SK-N-SH (cell line): Measurements from ENCODE around the gene NAV2. TPM values are rescaled to one million over a fixed set of nuclear protein-coding genes. Genes with fewer than 3 reads are reported as not detected.

Experiments
- CTCF ChIA-PET: fragments of 300-600, 350-600 bp; formaldehyde crosslinking; extraction: SDS; loops from one replicate; lab custom pipeline; 2021; lab: Yijun Ruan, JAX
- POLR2A ChIA-PET: fragments of 350-600 bp; sonication (Branson Sonifier 250); formaldehyde crosslinking; extraction: SDS; loops from one replicate; lab custom pipeline; 2020; ENCODE audit warnings: antibody characterized with exemption, inconsistent platforms; lab: Yijun Ruan, JAX
- DNase-seq: peaks from one replicate; pipeline ENCODE4 v3.0.0; 2012
- H2AFZ ChIP-seq: fragments of 200-600 bp; sonication (generic); 2 replicates; pipeline ENCODE4 v1.8.1; 2016; ENCODE audit warnings: antibody characterized with exemption, mild to moderate bottlenecking, low read depth
- H3F3A ChIP-seq: fragments of 200-600 bp; sonication (generic); replicated peaks from 2 replicates; pipeline ENCODE3; 2016; ENCODE audit warnings: antibody characterized with exemption, mild to moderate bottlenecking; ENCODE audit not compliant: insufficient read depth
- H3K27ac ChIP-seq, 2 experiments: fragments of 200-500 bp in 1 of 2; fragments of 200-600 bp in 1 of 2; sonication (Bioruptor generic) in 1 of 2; sonication (generic), shearing (Covaris generic) in 1 of 2; 2 replicates each; pipeline versions ENCODE4 v1.5.1 to v1.6.1; 2014 to 2016; ENCODE audit warnings: low read depth in 2 of 2, inconsistent platforms in 1 of 2, low read length in 1 of 2, mild to moderate bottlenecking in 1 of 2, mixed read lengths in 1 of 2
- H3K27me3 ChIP-seq: fragments of 200-600 bp; sonication (generic), shearing (Covaris generic); 2 replicates; pipeline ENCODE4 v1.6.1; 2016; ENCODE audit warnings: mixed run types; ENCODE audit not compliant: insufficient read depth
- H3K36me3 ChIP-seq, 2 experiments: fragments of 200-500 bp in 1 of 2; fragments of 200-600 bp in 1 of 2; sonication (Bioruptor generic) in 1 of 2; sonication (generic) in 1 of 2; replicated peaks in 1 of 2; 2 replicates each; pipeline versions ENCODE3 to v1.5.1; 2014 to 2016; ENCODE audit warnings: low read length in 1 of 2, mild to moderate bottlenecking in 1 of 2; ENCODE audit not compliant: insufficient read depth in 2 of 2, control insufficient read depth in 1 of 2
- H3K4me1 ChIP-seq, 2 experiments: fragments of 200-500 bp in 1 of 2; fragments of 200-600 bp in 1 of 2; sonication (Bioruptor generic) in 1 of 2; sonication (generic), shearing (Covaris generic) in 1 of 2; 2 replicates each; pipeline versions ENCODE4 v1.5.1 to v1.6.1; 2014 to 2016; ENCODE audit warnings: low read depth in 1 of 2, low read length in 1 of 2, mixed run types in 1 of 2; ENCODE audit not compliant: insufficient read depth in 2 of 2, control insufficient read depth in 1 of 2
- H3K4me2 ChIP-seq: fragments of 200-600 bp; sonication (generic), shearing (Covaris generic); 2 replicates; pipeline ENCODE4 v1.6.1; 2017; ENCODE audit warnings: mixed run types
- H3K4me3 ChIP-seq, 2 experiments: fragments of 200-500 bp in 1 of 2; fragments of 200-600 bp in 1 of 2; sonication (Bioruptor generic) in 1 of 2; sonication (generic), shearing (Covaris generic) in 1 of 2; 2 replicates each; pipeline versions ENCODE4 v1.5.1 to v1.8.1; 2014 to 2016; ENCODE audit warnings: low read depth in 2 of 2, inconsistent platforms in 1 of 2, low read length in 1 of 2, mild to moderate bottlenecking in 1 of 2, mixed read lengths in 1 of 2, moderate library complexity in 1 of 2
- H3K79me2 ChIP-seq: fragments of 200-600 bp; sonication (generic); 2 replicates; pipeline ENCODE4 v1.8.1; 2017; ENCODE audit warnings: mild to moderate bottlenecking; ENCODE audit not compliant: insufficient read depth
- H3K9ac ChIP-seq: fragments of 200-600 bp; sonication (generic); 2 replicates; pipeline ENCODE4 v1.6.1; 2017; ENCODE audit warnings: mixed run types
- H3K9me2 ChIP-seq: fragments of 200-600 bp; sonication (generic); 2 replicates; pipeline ENCODE4 v1.6.1; 2017; ENCODE audit warnings: mixed run types
- H3K9me3 ChIP-seq: fragments of 200-600 bp; sonication (generic); 2 replicates; pipeline ENCODE4 v1.6.1; 2017; ENCODE audit warnings: mixed run types, mild to moderate bottlenecking, moderate library complexity
- H4K20me1 ChIP-seq: fragments of 200-600 bp; sonication (generic); 2 replicates; pipeline ENCODE4 v1.6.1; 2017; ENCODE audit warnings: mild to moderate bottlenecking, mixed run types; ENCODE audit not compliant: insufficient read depth
- CTCF ChIP-seq: fragments of 200-600 bp; sonication (generic); IDR thresholded peaks from 2 replicates; pipeline ENCODE4 v1.6.1; 2017; ENCODE audit warnings: antibody characterized with exemption, mild to moderate bottlenecking, moderate library complexity
- FOXM1 ChIP-seq: IDR thresholded peaks from 2 replicates; pipeline ENCODE4 v1.4.0; 2012; ENCODE audit warnings: low read depth, mild to moderate bottlenecking
- GATA2 ChIP-seq: sonication (generic); formaldehyde crosslinking; IDR thresholded peaks from 2 replicates; pipeline ENCODE4 v1.5.0; 2020; ENCODE audit warnings: mild to moderate bottlenecking, missing genetic modification reagents
- MEF2A ChIP-seq: IDR thresholded peaks from 2 replicates; pipeline ENCODE4 v1.4.0; 2012; ENCODE audit warnings: low read depth, borderline replicate concordance
- MXI1 ChIP-seq: IDR thresholded peaks from 2 replicates; pipeline ENCODE4 v1.6.1; 2012; ENCODE audit warnings: mild to moderate bottlenecking, low read depth, low read length, improper control_type of control experiment
- PBX3 ChIP-seq: IDR thresholded peaks from 2 replicates; pipeline ENCODE4; 2012
- POLR2AphosphoS5 ChIP-seq: IDR thresholded peaks from 2 replicates; pipeline ENCODE4 v1.6.1; 2012; ENCODE audit warnings: low read depth, low read length
- RAD21 ChIP-seq: IDR thresholded peaks from 2 replicates; pipeline ENCODE4 v1.6.1; 2012; ENCODE audit warnings: mild to moderate bottlenecking, low read length
- RCOR1 ChIP-seq: fragments of 150-350 bp; IDR thresholded peaks from 2 replicates; pipeline ENCODE4 v1.6.1; 2017; ENCODE audit warnings: antibody characterized with exemption, low read length
- SIN3A ChIP-seq: IDR thresholded peaks from 2 replicates; pipeline ENCODE4 v1.6.1; 2012; ENCODE audit warnings: low read depth, mild to moderate bottlenecking, low read length, moderate library complexity, borderline replicate concordance
- SMC3 ChIP-seq: IDR thresholded peaks from 2 replicates; pipeline ENCODE4 v1.6.1; 2012; ENCODE audit warnings: low read depth, low read length, improper control_type of control experiment
- USF1 ChIP-seq: IDR thresholded peaks from 2 replicates; pipeline ENCODE4 v1.4.0; 2012; ENCODE audit warnings: low read depth, borderline replicate concordance
- ZBTB33 ChIP-seq: IDR thresholded peaks from 2 replicates; pipeline ENCODE4 v1.4.0; 2012; ENCODE audit warnings: low read depth, borderline replicate concordance
- whole genome bisulfite sequencing: methylation state at CpG from one replicate; pipeline ENCODE4 v1.1.6; 2017; ENCODE audit warnings: low lambda C conversion rate; 5-methylcytosine and 5-hydroxymethylcytosine counted together
- polyA plus RNA-seq, 3 experiments: library from polyadenylated mRNA; depleted of rRNA; stranded (reverse); fragments of >200 nt; gene quantifications; 2 replicates each; pipeline ENCODE4 v1.2.3, GENCODE V29; 2012
- TF ChIP-seq, protein P1 (sequence below): IDR thresholded peaks from 2 replicates; pipeline ENCODE4 v1.6.1; 2012; ENCODE audit warnings: mild to moderate bottlenecking, low read depth, low read length, moderate library complexity

Gene NAV2
- polyA plus RNA-seq, 1 of the 3 experiments (the other 2 are of a cell fraction) = 26.2 TPM

DNA sequence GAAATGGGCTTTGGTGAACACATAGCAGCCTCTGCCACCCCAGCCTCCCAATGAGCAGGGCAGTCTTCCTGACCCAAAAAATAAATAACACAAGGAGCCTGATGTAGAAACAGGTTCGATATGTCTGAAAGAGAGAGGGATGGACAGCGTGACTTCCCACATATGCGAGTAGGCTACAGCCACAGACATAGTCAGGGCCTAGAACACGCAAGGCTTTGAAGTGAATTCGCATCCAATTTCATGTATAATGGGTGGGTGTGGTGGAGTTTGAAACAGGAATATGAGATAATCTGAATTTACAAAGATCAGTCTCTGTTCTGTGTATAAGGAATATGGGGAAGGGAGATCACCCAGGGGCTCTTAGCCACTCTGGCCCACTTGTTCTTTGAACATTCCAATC, 373.3 kb downstream of the NAV2 start (continued):
- TF ChIP-seq RAD21 (no peak), SIN3A (no peak), SMC3 (no peak)

- Histone ChIP-seq H3K79me2 (peaks cover 6% of the 10 kb centered on the region; the same call in 1 of the 2 replicates), H3K27me3 (no peaks in the 10 kb centered on the region), H3K4me2 (no peak overlapping the region), H3K9ac (no peak overlapping the region), H3K4me1 (peaks cover 0 to 3% of the 10 kb centered on the region in 2 experiments; a peak in 3 of 4 replicates), H3K4me3 (no peak overlapping the region), H4K20me1 (no peaks in the 10 kb centered on the region), H3K9me2 (no peaks in the 10 kb centered on the region), H3K36me3 (peaks cover 86 to 94% of the 10 kb centered on the region in 2 experiments), H2AFZ (no peak overlapping the region), H3K9me3 (no peaks in the 10 kb centered on the region), H3K27ac (peak overlapping the region in 1 of 2 experiments; percentile 59; a peak in 2 of 4 replicates), H3F3A (peaks cover 37% of the 10 kb centered on the region)
- POLR2A ChIA-PET = no interaction called here
- no peak for DNase-seq
- WGBS = 86% methylated on average over 7 of the region's 7 CpGs
- TF ChIP-seq FOXM1 (no peak), SIN3A (no peak), PBX3 (no peak), MEF2A (no peak), POLR2AphosphoS5 (no peak), GATA2 (CRISPR knock-in tag) (no peak), CTCF (no peak), ZBTB33 (no peak), RCOR1 (no peak), MXI1 (no peak), USF1 (no peak)
- TF ChIP-seq, protein P1, sequence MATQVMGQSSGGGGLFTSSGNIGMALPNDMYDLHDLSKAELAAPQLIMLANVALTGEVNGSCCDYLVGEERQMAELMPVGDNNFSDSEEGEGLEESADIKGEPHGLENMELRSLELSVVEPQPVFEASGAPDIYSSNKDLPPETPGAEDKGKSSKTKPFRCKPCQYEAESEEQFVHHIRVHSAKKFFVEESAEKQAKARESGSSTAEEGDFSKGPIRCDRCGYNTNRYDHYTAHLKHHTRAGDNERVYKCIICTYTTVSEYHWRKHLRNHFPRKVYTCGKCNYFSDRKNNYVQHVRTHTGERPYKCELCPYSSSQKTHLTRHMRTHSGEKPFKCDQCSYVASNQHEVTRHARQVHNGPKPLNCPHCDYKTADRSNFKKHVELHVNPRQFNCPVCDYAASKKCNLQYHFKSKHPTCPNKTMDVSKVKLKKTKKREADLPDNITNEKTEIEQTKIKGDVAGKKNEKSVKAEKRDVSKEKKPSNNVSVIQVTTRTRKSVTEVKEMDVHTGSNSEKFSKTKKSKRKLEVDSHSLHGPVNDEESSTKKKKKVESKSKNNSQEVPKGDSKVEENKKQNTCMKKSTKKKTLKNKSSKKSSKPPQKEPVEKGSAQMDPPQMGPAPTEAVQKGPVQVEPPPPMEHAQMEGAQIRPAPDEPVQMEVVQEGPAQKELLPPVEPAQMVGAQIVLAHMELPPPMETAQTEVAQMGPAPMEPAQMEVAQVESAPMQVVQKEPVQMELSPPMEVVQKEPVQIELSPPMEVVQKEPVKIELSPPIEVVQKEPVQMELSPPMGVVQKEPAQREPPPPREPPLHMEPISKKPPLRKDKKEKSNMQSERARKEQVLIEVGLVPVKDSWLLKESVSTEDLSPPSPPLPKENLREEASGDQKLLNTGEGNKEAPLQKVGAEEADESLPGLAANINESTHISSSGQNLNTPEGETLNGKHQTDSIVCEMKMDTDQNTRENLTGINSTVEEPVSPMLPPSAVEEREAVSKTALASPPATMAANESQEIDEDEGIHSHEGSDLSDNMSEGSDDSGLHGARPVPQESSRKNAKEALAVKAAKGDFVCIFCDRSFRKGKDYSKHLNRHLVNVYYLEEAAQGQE = no peak
- CTCF ChIA-PET = interaction anchor here (1.1 kb wide), 1 partner anchor 10 kb away, joined by 3 read pairs; no protein-coding TSS in a partner anchor
Measured at GRCh38 chr11:20087118-20087521, 374.5 kb downstream of the NAV2 start.
